GM12878 (cell line): ENCODE data around the gene ENDOG. TPM values are rescaled to one million over a fixed set of nuclear protein-coding genes. Genes with fewer than 3 reads are reported as not detected.

ENCODE experiments used
- ATAC-seq: fragments of 200-7000 bp; cut with Tn5 transposase; 3 replicates; pipeline ENCODE4 v1.9.1; 2020; ENCODE audit warnings: mild to moderate bottlenecking, moderate library complexity
- BruUV-seq: library from RNA; stranded (reverse); fragments of 400-500 nt; replicated peaks from 2 replicates; lab custom pipeline; 2021; lab: Mats Ljungman, UMichigan
- CTCF ChIA-PET: fragments of 300-600 bp; sonication (Branson Sonifier 250); formaldehyde crosslinking; extraction: SDS; loops from one replicate; lab custom pipeline; 2021; ENCODE audit warnings: inconsistent platforms; lab: Yijun Ruan, JAX
- POLR2A ChIA-PET: fragments of 350-600 bp; formaldehyde crosslinking; extraction: SDS; loops from one replicate; lab custom pipeline; 2021; ENCODE audit warnings: inconsistent platforms; lab: Charles Lee
- RAD21 ChIA-PET: fragments of 300-600 bp; sonication (Branson Sonifier 250); formaldehyde crosslinking; loops from one replicate; lab custom pipeline; 2023; ENCODE audit warnings: antibody characterized with exemption; ENCODE audit not compliant: unreplicated experiment; lab: Charles Lee
- SMC1A ChIA-PET: fragments of 300-600 bp; sonication (Branson Sonifier 250); formaldehyde crosslinking; loops from one replicate; lab custom pipeline; 2023; ENCODE audit not compliant: unreplicated experiment, uncharacterized antibody; lab: Charles Lee
- DNase-seq: peaks from one replicate; pipeline ENCODE4 v3.0.0-alpha.2; 2011; ENCODE audit warnings: low read depth, low spot score
- FAIRE-seq: peaks from 3 replicates; lab custom pipeline; 2011; peaks lifted over from hg19 to GRCh38; lab: Jason Lieb, UNC
- H2AFZ ChIP-seq: 2 replicates; pipeline ENCODE4 v1.6.0; 2011; ENCODE audit warnings: low read depth, low read length, control low read depth; ENCODE audit not compliant: control insufficient read depth
- H3K27ac ChIP-seq: 2 replicates; pipeline ENCODE4 v1.5.1; 2011; ENCODE audit warnings: control low read depth; ENCODE audit not compliant: control insufficient read depth, insufficient read depth
- H3K27me3 ChIP-seq, 2 experiments: replicated peaks in 1 of 2; 2 replicates each; pipeline versions ENCODE4 v1.6.0 to v1.6.1; 2011; ENCODE audit warnings: low read length in 1 of 2; ENCODE audit not compliant: control insufficient read depth in 2 of 2, insufficient read depth in 2 of 2
- H3K36me3 ChIP-seq, 2 experiments: 2 replicates each; pipeline ENCODE4 v1.5.1; 2011; ENCODE audit warnings: low read length in 1 of 2; ENCODE audit not compliant: control insufficient read depth in 2 of 2, insufficient read depth in 2 of 2
- H3K4me1 ChIP-seq: 2 replicates; pipeline ENCODE4 v1.6.1; 2011; ENCODE audit warnings: mild to moderate bottlenecking, low read length, moderate library complexity, mixed read lengths; ENCODE audit not compliant: control insufficient read depth, insufficient read depth
- H3K4me2 ChIP-seq: 2 replicates; pipeline ENCODE4 v1.6.0; 2011; ENCODE audit warnings: control low read depth; ENCODE audit not compliant: control insufficient read depth, insufficient read depth
- H3K4me3 ChIP-seq: fragments of 200-600 bp; sonication (generic); 2 replicates; pipeline ENCODE4 v1.5.1; 2016
- H3K79me2 ChIP-seq: 2 replicates; pipeline ENCODE4 v1.6.0; 2011; ENCODE audit warnings: low read length; ENCODE audit not compliant: control insufficient read depth, insufficient read depth
- H3K9ac ChIP-seq: 2 replicates; pipeline ENCODE4 v1.8.0; 2011; ENCODE audit warnings: low read length, control low read depth, mixed read lengths; ENCODE audit not compliant: control insufficient read depth, insufficient read depth
- H3K9me3 ChIP-seq: replicated peaks from 3 replicates; pipeline ENCODE4 v1.5.1; 2011; ENCODE audit warnings: mild to moderate bottlenecking, low read length; ENCODE audit not compliant: control insufficient read depth, insufficient read depth
- H4K20me1 ChIP-seq: 2 replicates; pipeline ENCODE4 v1.6.0; 2011; ENCODE audit not compliant: control insufficient read depth, insufficient read depth
- CHD2 ChIP-seq: IDR thresholded peaks from 2 replicates; pipeline ENCODE4 v1.6.1; 2011; ENCODE audit warnings: low read depth, low read length, improper control_type of control experiment, borderline replicate concordance
- EZH2 ChIP-seq: IDR thresholded peaks from 2 replicates; pipeline ENCODE4 v1.6.1; 2012; ENCODE audit warnings: low read depth, mild to moderate bottlenecking, control low read depth, inconsistent platforms, low read length, borderline replicate concordance; ENCODE audit not compliant: control insufficient read depth
- POLR2A ChIP-seq: IDR thresholded peaks from 2 replicates; pipeline ENCODE4 v1.6.1; 2011; ENCODE audit warnings: low read depth, mild to moderate bottlenecking, low read length
- POLR2AphosphoS2 ChIP-seq: IDR thresholded peaks from 2 replicates; pipeline ENCODE4 v1.6.1; 2011; ENCODE audit warnings: low read depth, mild to moderate bottlenecking, low read length, improper control_type of control experiment, moderate library complexity
- TAF1 ChIP-seq: IDR thresholded peaks from 2 replicates; pipeline ENCODE4 v1.6.1; 2011; ENCODE audit warnings: mild to moderate bottlenecking, low read depth, low read length, borderline replicate concordance
- WGBS: methylation state at CpG from one replicate; pipeline ENCODE4 v1.1.6; 2016; ENCODE audit warnings: low lambda C conversion rate; ENCODE audit not compliant: insufficient replicate concordance, insufficient coverage; ENCODE audit errors: missing lambda C conversion rate; 5-methylcytosine and 5-hydroxymethylcytosine counted together
- in situ Hi-C: fragments of 300-500 bp; cut with MboI; formaldehyde crosslinking; loops from 9 replicates; pipeline ENCODE4 v1.14.3; 2018; ENCODE audit warnings: mixed read lengths
- intact Hi-C: fragments of 100-400 bp; cut with micrococcal nuclease; formaldehyde crosslinking; loops from one replicate; pipeline ENCODE4 v1.14.2; 2022; ENCODE audit not compliant: unreplicated experiment
- polyA plus RNA-seq, 11 experiments: library from polyadenylated mRNA; depleted of rRNA in 4 of 11; unstranded in 6 of 11; stranded (reverse) in 5 of 11; fragments of >200 nt; fragmentation: Nextera tagmentation in 4 of 11; fragmentation: Illumina TruSeq in 1 of 11; extraction: Ambion mirVana in 4 of 11; extraction: Trizol in 1 of 11; gene quantifications; 1 replicate in 1 of 11; 2 replicates in 10 of 11; pipeline versions ENCODE4 v1.2.1 to v1.2.3, GENCODE V29; 2011 to 2016; ENCODE audit warnings: inconsistent platforms in 2 of 11, missing spikeins in 2 of 11, low read depth in 1 of 11
- total RNA-seq, 4 experiments: library from RNA; depleted of rRNA in 3 of 4; stranded (reverse); fragments of >200 nt in 3 of 4; fragmentation: Illumina TruSeq in 1 of 4; extraction: Trizol in 1 of 4; gene quantifications; 2 replicates each; pipeline versions ENCODE4 v1.2.1 to v1.2.3, GENCODE V29; 2013 to 2021
- TF ChIP-seq, protein P1 (sequence below): IDR thresholded peaks from 2 replicates; pipeline ENCODE4 v1.6.1; 2011; ENCODE audit warnings: borderline replicate concordance, low read depth, mild to moderate bottlenecking, moderate library complexity, mixed read lengths, low read length; ENCODE audit not compliant: insufficient read depth; ENCODE audit errors: extremely low read length

ENDOG gene
- total and polyA plus RNA-seq, 10 of the 15 experiments (the other 5 are each of a cell fraction or from before 2014, with no cell fraction given) = 0.84 to 29.2 (median 9.0) TPM

- TF ChIP-seq, protein P1, sequence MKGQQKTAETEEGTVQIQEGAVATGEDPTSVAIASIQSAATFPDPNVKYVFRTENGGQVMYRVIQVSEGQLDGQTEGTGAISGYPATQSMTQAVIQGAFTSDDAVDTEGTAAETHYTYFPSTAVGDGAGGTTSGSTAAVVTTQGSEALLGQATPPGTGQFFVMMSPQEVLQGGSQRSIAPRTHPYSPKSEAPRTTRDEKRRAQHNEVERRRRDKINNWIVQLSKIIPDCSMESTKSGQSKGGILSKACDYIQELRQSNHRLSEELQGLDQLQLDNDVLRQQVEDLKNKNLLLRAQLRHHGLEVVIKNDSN = no peak
- TF ChIP-seq POLR2A = no peak; the same call in 1 of the 2 replicates
- no peak for TF ChIP-seq EZH2
Observed at GRCh38 chr9:128819716-128820664, 1.7 kb downstream of the ENDOG start (continued).

DNA sequence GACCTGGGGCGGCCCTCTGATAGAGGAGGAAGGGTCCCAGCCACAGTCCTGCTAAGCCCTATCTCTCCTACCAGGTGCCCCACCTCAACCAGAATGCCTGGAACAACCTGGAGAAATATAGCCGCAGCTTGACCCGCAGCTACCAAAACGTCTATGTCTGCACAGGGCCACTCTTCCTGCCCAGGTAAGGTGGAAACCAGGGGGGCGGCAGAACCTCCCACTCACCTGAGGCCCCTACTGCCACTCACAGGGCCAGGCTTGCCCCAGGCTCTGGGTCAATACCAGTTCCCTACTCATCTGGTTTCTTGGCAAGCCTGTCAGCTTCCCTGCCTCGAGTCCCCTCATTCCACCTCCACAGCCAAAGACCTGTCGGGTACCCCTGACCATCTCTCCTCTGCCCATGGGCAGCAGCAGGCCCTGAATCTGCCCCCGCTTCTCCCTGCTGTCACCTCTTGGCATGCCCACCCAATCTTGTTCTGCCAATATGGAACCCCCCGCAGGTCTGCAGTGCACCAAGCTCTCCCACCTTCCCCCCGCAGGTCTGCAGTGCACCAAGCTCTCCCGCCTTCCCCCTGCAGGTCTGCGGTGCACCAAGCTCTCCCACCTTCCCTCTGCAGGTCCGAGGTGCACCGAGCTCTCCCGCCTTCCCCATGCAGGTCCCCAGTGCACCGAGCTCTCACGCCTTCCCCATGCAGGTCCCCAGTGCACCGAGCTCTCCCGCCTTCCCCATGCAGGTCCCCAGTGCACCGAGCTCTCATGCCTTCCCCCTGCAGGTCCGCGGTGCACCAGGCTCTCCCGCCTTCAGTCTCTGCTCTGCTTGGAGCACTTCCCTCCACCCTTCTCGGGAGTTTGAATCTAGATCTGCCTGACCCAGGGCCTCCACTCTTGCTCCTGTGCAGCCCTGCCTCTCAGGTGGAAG lies 2.6 kb downstream of the ENDOG start:
- H3K4me1 ChIP-seq = peaks cover 7% of the 10 kb centered on the region; the same call in 1 of the 2 replicates
- peaks cover 3% of the 10 kb centered on the region; the same call in 1 of the 2 replicates for H3K79me2 ChIP-seq
- FAIRE-seq (no peak), DNase-seq (no peak), ATAC-seq (no peak)
- SMC1A ChIA-PET = no interaction called here
- RAD21 ChIA-PET = no interaction called here
- H3K27me3 ChIP-seq = no peaks in the 10 kb centered on the region
- TF ChIP-seq CHD2 = no peak
- TF ChIP-seq POLR2AphosphoS2 = 0 out of 2 replicates have a peak, but pooled peaks have one; percentile 30
- TF ChIP-seq TAF1 = no peak
- H3K4me3 ChIP-seq = no peak overlapping the region
- no peak overlapping the region for H3K4me2 ChIP-seq
- POLR2A ChIA-PET = no interaction called here
- CTCF ChIA-PET = interaction anchor here (1.2 kb wide), 1 partner anchor 107 kb away, joined by 3 read pairs; no protein-coding TSS in a partner anchor
- intact Hi-C loops (no loop called here), in situ Hi-C loops (no loop called here)
- no peak overlapping the region for H2AFZ ChIP-seq
- H3K9me3 ChIP-seq = no peaks in the 10 kb centered on the region
- no peaks in the 10 kb centered on the region for H4K20me1 ChIP-seq
- WGBS = 79% methylated on average over 22 of the region's 24 CpGs
- BruUV-seq = no TSS peak
- H3K9ac ChIP-seq = no peak overlapping the region
- H3K36me3 ChIP-seq = peaks cover 15 to 20% of the 10 kb centered on the region in 2 experiments; a peak in 3 of 4 replicates
- no peak overlapping the region for H3K27ac ChIP-seq
